ENCODE measurements around the gene BFSP2. TPM values are rescaled to one million over a fixed set of nuclear protein-coding genes. Genes with fewer than 3 reads are reported as not detected.

BFSP2 gene
- total RNA-seq, 1 donor, result not detected

GRCh38 chr3:133376810-133377209, 23.0 kb upstream of the BFSP2 start:
- Histone ChIP-seq H3K9me3 (ENCODE audit: low read depth, low read length) (no peaks in the 10 kb centered on the region), H3K27me3 (ENCODE audit: insufficient read depth, low read length) (no peaks in the 10 kb centered on the region), H3K4me3 (ENCODE audit: low read length) (no peak overlapping the region), H3K4me1 (ENCODE audit: insufficient read depth, low read length) (no peaks in the 10 kb centered on the region)

GRCh38 chr3:133377396-133377795, 22.5 kb upstream of the BFSP2 start:
- H3K4me3 ChIP-seq (ENCODE audit: low read length), result no peak overlapping the region
- no peaks in the 10 kb centered on the region for H3K9me3 ChIP-seq (ENCODE audit: low read depth, low read length)
- H3K27me3 ChIP-seq (ENCODE audit: insufficient read depth, low read length), result no peaks in the 10 kb centered on the region
- H3K4me1 ChIP-seq (ENCODE audit: insufficient read depth, low read length), result no peaks in the 10 kb centered on the region

- Histone ChIP-seq H3K4me1 (ENCODE audit: insufficient read depth, low read length) (no peaks in the 10 kb centered on the region), H3K4me3 (ENCODE audit: low read length) (no peak overlapping the region), H3K27me3 (ENCODE audit: insufficient read depth, low read length) (no peaks in the 10 kb centered on the region), H3K9me3 (ENCODE audit: low read depth, low read length) (no peaks in the 10 kb centered on the region)
Measured at GRCh38 chr3:133379926-133380325, 19.9 kb upstream of the BFSP2 start.

- Histone ChIP-seq H3K9me3 (ENCODE audit: low read depth, low read length) (no peaks in the 10 kb centered on the region), H3K4me1 (ENCODE audit: insufficient read depth, low read length) (no peaks in the 10 kb centered on the region), H3K27me3 (ENCODE audit: insufficient read depth, low read length) (no peaks in the 10 kb centered on the region), H3K4me3 (ENCODE audit: low read length) (no peak overlapping the region)
Measured at GRCh38 chr3:133380481-133381225, 19.2 kb upstream of the BFSP2 start.

GRCh38 chr3:133381346-133382109, 18.3 kb upstream of the BFSP2 start:
- Histone ChIP-seq H3K4me3 (ENCODE audit: low read length) (no peak overlapping the region), H3K9me3 (ENCODE audit: low read depth, low read length) (no peaks in the 10 kb centered on the region), H3K4me1 (ENCODE audit: insufficient read depth, low read length) (no peaks in the 10 kb centered on the region), H3K27me3 (ENCODE audit: insufficient read depth, low read length) (no peaks in the 10 kb centered on the region)

GRCh38 chr3:133383175-133383574, 16.7 kb upstream of the BFSP2 start:
- no peaks in the 10 kb centered on the region for H3K4me1 ChIP-seq (ENCODE audit: insufficient read depth, low read length)
- no peaks in the 10 kb centered on the region for H3K27me3 ChIP-seq (ENCODE audit: insufficient read depth, low read length)
- no peak overlapping the region for H3K4me3 ChIP-seq (ENCODE audit: low read length)
- no peaks in the 10 kb centered on the region for H3K9me3 ChIP-seq (ENCODE audit: low read depth, low read length)

- Histone ChIP-seq H3K9me3 (ENCODE audit: low read depth, low read length) (no peaks in the 10 kb centered on the region), H3K4me1 (ENCODE audit: insufficient read depth, low read length) (no peaks in the 10 kb centered on the region), H3K27me3 (ENCODE audit: insufficient read depth, low read length) (no peaks in the 10 kb centered on the region), H3K4me3 (ENCODE audit: low read length) (no peak overlapping the region)
Measured at GRCh38 chr3:133383741-133384140, 16.1 kb upstream of the BFSP2 start.

GRCh38 chr3:133384331-133385027, 15.4 kb upstream of the BFSP2 start:
- no peaks in the 10 kb centered on the region for H3K4me1 ChIP-seq (ENCODE audit: insufficient read depth, low read length)
- H3K9me3 ChIP-seq (ENCODE audit: low read depth, low read length), result no peaks in the 10 kb centered on the region
- no peaks in the 10 kb centered on the region for H3K27me3 ChIP-seq (ENCODE audit: insufficient read depth, low read length)
- no peak overlapping the region for H3K4me3 ChIP-seq (ENCODE audit: low read length)

GRCh38 chr3:133386876-133387275, 13.0 kb upstream of the BFSP2 start:
- no peaks in the 10 kb centered on the region for H3K4me1 ChIP-seq (ENCODE audit: insufficient read depth, low read length)
- H3K4me3 ChIP-seq (ENCODE audit: low read length), result no peak overlapping the region
- H3K27me3 ChIP-seq (ENCODE audit: insufficient read depth, low read length), result no peaks in the 10 kb centered on the region
- H3K9me3 ChIP-seq (ENCODE audit: low read depth, low read length), result no peaks in the 10 kb centered on the region

GRCh38 chr3:133387341-133387740, 12.5 kb upstream of the BFSP2 start:
- Histone ChIP-seq H3K4me1 (ENCODE audit: insufficient read depth, low read length) (no peaks in the 10 kb centered on the region), H3K9me3 (ENCODE audit: low read depth, low read length) (no peaks in the 10 kb centered on the region), H3K27me3 (ENCODE audit: insufficient read depth, low read length) (no peaks in the 10 kb centered on the region), H3K4me3 (ENCODE audit: low read length) (no peak overlapping the region)

- H3K27me3 ChIP-seq (ENCODE audit: insufficient read depth, low read length), result no peaks in the 10 kb centered on the region
- no peaks in the 10 kb centered on the region for H3K4me1 ChIP-seq (ENCODE audit: insufficient read depth, low read length)
- H3K4me3 ChIP-seq (ENCODE audit: low read length), result no peak overlapping the region
- H3K9me3 ChIP-seq (ENCODE audit: low read depth, low read length), result no peaks in the 10 kb centered on the region
Measured at GRCh38 chr3:133388696-133389395, 11.0 kb upstream of the BFSP2 start.

- Histone ChIP-seq H3K4me1 (ENCODE audit: insufficient read depth, low read length) (no peaks in the 10 kb centered on the region), H3K4me3 (ENCODE audit: low read length) (no peak overlapping the region), H3K9me3 (ENCODE audit: low read depth, low read length) (no peaks in the 10 kb centered on the region), H3K27me3 (ENCODE audit: insufficient read depth, low read length) (no peaks in the 10 kb centered on the region)
Measured at GRCh38 chr3:133390715-133391114, 9.1 kb upstream of the BFSP2 start.

GRCh38 chr3:133393204-133393603, 6.7 kb upstream of the BFSP2 start:
- Histone ChIP-seq H3K9me3 (ENCODE audit: low read depth, low read length) (no peaks in the 10 kb centered on the region), H3K27me3 (ENCODE audit: insufficient read depth, low read length) (no peaks in the 10 kb centered on the region), H3K4me3 (ENCODE audit: low read length) (no peak overlapping the region), H3K4me1 (ENCODE audit: insufficient read depth, low read length) (no peaks in the 10 kb centered on the region)

- Histone ChIP-seq H3K27me3 (ENCODE audit: insufficient read depth, low read length) (no peaks in the 10 kb centered on the region), H3K4me3 (ENCODE audit: low read length) (no peak overlapping the region)
Measured at GRCh38 chr3:133393691-133394474, 6.0 kb upstream of the BFSP2 start.

More at GRCh38 chr3:133393691-133394474, 6.0 kb upstream of the BFSP2 start:
- Histone ChIP-seq H3K4me1 (ENCODE audit: insufficient read depth, low read length) (no peaks in the 10 kb centered on the region), H3K9me3 (ENCODE audit: low read depth, low read length) (no peaks in the 10 kb centered on the region)

All from mononuclear cell (primary cell).